Adrenal gland (tissue), 12 donors: ENCODE measurements around the gene BCHE. TPM values are rescaled to one million over a fixed set of nuclear protein-coding genes. Genes with fewer than 3 reads are reported as not detected.

Experiments
- DNase-seq, 7 donors: peaks; one replicate each; pipeline ENCODE4 v3.0.0-alpha.2; 2019 to 2020
- H3K27ac ChIP-seq, 5 donors: fragments of 200-600 bp; sonication (generic) in 4 of 5; 1 replicate in 3 of 5; 2 replicates in 2 of 5; pipeline versions ENCODE4 v1.5.1 to v1.8.0; 2016 to 2020; ENCODE audit warnings: mild to moderate bottlenecking in 1 of 5
- H3K27me3 ChIP-seq: fragments of 200-600 bp; 2 replicates; pipeline ENCODE4 v1.8.0; 2021
- H3K36me3 ChIP-seq, 2 donors: fragments of 200-600 bp; replicated peaks in 1 of 2; 1 replicate in 1 of 2; 2 replicates in 1 of 2; pipeline versions ENCODE4 v1.5.1 to v1.8.0; 2018 to 2022
- H3K4me1 ChIP-seq, 2 donors: fragments of 200-600 bp; replicated peaks in 1 of 2; 1 replicate in 1 of 2; 2 replicates in 1 of 2; pipeline versions ENCODE4 v1.5.1 to v1.8.0; 2018 to 2021
- H3K4me3 ChIP-seq, 4 donors: fragments of 200-600 bp; sonication (generic) in 3 of 4; one replicate each; pipeline ENCODE4 v1.5.1; 2016 to 2018
- H3K9me3 ChIP-seq, 3 donors: fragments of 200-600 bp; sonication (generic) in 1 of 3; replicated peaks in 1 of 3; 1 replicate in 2 of 3; 2 replicates in 1 of 3; pipeline versions ENCODE4 v1.5.1 to v1.8.0; 2016 to 2021
- POLR2A ChIP-seq, 2 donors: fragments of 450-650 bp; IDR thresholded peaks; one replicate each; pipeline ENCODE4 v1.6.1; 2017; ENCODE audit warnings: antibody characterized with exemption in 2 of 2, mild to moderate bottlenecking in 2 of 2, moderate library complexity in 1 of 2
- WGBS, 4 donors: extraction: QIAGEN DNeasy Blood & Tissue Kit in 2 of 4; methylation state at CpG; one replicate each; pipeline versions ENCODE4 v1.1.5 to v1.1.7; 2013 to 2017; 5-methylcytosine and 5-hydroxymethylcytosine counted together
- intact Hi-C, 2 donors: fragments of 100-400 bp; cut with DNase I; formaldehyde crosslinking; loops; one replicate each; pipeline versions ENCODE4 v1.14.1 to v1.15.0; 2022 to 2023
- polyA plus RNA-seq, 3 donors: library from polyadenylated mRNA; stranded (reverse); fragments of 200-250 nt in 2 of 3; fragments of 350-450 nt in 1 of 3; fragmentation: Illumina TruSeq in 1 of 3; extraction: RNeasy Lipid Tissue Mini Kit (QIAGEN cat#74804) in 1 of 3; gene quantifications; one replicate each; pipeline ENCODE4 v1.2.3, GENCODE V29; 2013 to 2014
- total RNA-seq, 9 donors: library from RNA; depleted of rRNA in 4 of 9; stranded (reverse); fragments of >200 nt in 4 of 9; fragments of 120-200 nt in 1 of 9; fragmentation: NEBNext Ultra II Directional in 1 of 9; extraction: Animal tissue kit (Norgen Biotek cat#: 25700) in 1 of 9; gene quantifications; one replicate each; pipeline versions ENCODE4 v1.1.0 to v1.2.4, GENCODE V29; 2013 to 2023
- TF ChIP-seq, protein P1 (sequence below), 6 experiments: fragments of 450-650 bp in 4 of 6; fragments of 200-600 bp in 2 of 6; sonication (generic) in 1 of 6; IDR thresholded peaks; 1 replicate in 5 of 6; 2 replicates in 1 of 6; pipeline versions ENCODE4 v1.5.1 to v1.8.0; 2016 to 2021; ENCODE audit warnings: antibody characterized with exemption in 6 of 6, mild to moderate bottlenecking in 2 of 6, moderate library complexity in 1 of 6
- donor health status: healthy with polysubstance abuse.
- donor health status: Bipolar disorder and iron deficiency.
- donor health status: DM: yes; HTN: yes; CAD: no.
- donor health status: DM: no; HTN: no; CAD: no.
- donor health status: DM: no; HTN: no; CAD: no.
- donor health status: DM: yes; HTN: yes; CAD: no.

Gene BCHE
- total and polyA plus RNA-seq, 12 donors = 1.0 to 108 (median 5.1) TPM

- Histone ChIP-seq H3K27ac (no peak overlapping the region), H3K4me3 (no peak overlapping the region), H3K4me1 (peaks cover 0 to 4% of the 10 kb centered on the region in 2 donors), H3K27me3 (no peaks in the 10 kb centered on the region), H3K9me3 (no peaks in the 10 kb centered on the region), H3K36me3 (no peaks in the 10 kb centered on the region)
- no peak for DNase-seq
- intact Hi-C loops = no loop called here
- TF ChIP-seq POLR2A (IDR thresholded peaks at IDR 0.05) = no peak
- TF ChIP-seq, protein P1, sequence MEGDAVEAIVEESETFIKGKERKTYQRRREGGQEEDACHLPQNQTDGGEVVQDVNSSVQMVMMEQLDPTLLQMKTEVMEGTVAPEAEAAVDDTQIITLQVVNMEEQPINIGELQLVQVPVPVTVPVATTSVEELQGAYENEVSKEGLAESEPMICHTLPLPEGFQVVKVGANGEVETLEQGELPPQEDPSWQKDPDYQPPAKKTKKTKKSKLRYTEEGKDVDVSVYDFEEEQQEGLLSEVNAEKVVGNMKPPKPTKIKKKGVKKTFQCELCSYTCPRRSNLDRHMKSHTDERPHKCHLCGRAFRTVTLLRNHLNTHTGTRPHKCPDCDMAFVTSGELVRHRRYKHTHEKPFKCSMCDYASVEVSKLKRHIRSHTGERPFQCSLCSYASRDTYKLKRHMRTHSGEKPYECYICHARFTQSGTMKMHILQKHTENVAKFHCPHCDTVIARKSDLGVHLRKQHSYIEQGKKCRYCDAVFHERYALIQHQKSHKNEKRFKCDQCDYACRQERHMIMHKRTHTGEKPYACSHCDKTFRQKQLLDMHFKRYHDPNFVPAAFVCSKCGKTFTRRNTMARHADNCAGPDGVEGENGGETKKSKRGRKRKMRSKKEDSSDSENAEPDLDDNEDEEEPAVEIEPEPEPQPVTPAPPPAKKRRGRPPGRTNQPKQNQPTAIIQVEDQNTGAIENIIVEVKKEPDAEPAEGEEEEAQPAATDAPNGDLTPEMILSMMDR (IDR thresholded peaks at IDR 0.05) = no peak
Measured at GRCh38 chr3:165852711-165853110, 15.5 kb upstream of the BCHE start.

DNA sequence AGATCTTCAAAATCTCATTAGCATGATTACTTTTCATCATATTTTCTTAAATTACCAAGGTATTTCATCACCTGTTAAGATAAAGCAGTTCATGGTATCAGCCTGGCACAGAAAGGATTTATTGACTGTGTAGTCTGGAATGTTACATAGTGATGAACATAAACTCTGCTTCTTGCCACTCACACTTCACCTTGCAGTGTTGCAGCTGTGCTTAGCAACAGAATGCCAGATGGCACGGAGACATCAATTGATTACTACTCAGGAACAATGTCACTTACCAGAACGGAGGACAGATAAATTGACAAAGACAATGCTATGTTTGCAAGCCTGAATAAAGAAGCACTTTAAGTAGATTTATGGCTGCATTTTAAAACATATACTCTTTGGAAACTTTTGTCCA lies 15.0 kb upstream of the BCHE start:
- no peak overlapping the region for H3K27ac ChIP-seq
- H3K27me3 ChIP-seq = no peaks in the 10 kb centered on the region
- DNase-seq = no peak
- no peak overlapping the region for H3K4me3 ChIP-seq
- intact Hi-C loops = no loop called here
- WGBS, 4 donors = 28 to 47% (median 37%) methylated on average over 2 of the region's 2 CpGs
- H3K36me3 ChIP-seq = no peaks in the 10 kb centered on the region
- TF ChIP-seq, protein P1 (IDR thresholded peaks at IDR 0.05) = no peak
- no peak for TF ChIP-seq POLR2A (IDR thresholded peaks at IDR 0.05)
- H3K4me1 ChIP-seq = peaks cover 0 to 4% of the 10 kb centered on the region in 2 donors
- no peaks in the 10 kb centered on the region for H3K9me3 ChIP-seq

GRCh38 chr3:165846056-165846455 lies 8.8 kb upstream of the BCHE start:
- DNase-seq = no peak
- Histone ChIP-seq H3K36me3 (no peaks in the 10 kb centered on the region), H3K4me3 (no peak overlapping the region), H3K4me1 (no peaks in the 10 kb centered on the region), H3K27ac (no peak overlapping the region), H3K27me3 (no peaks in the 10 kb centered on the region), H3K9me3 (no peaks in the 10 kb centered on the region)
- intact Hi-C loops = no loop called here
- 79 to 81% (median 81%) methylated on average over 6 of the region's 6 CpGs for WGBS, 4 donors
- TF ChIP-seq, protein P1 (IDR thresholded peaks at IDR 0.05) = no peak
- no peak for TF ChIP-seq POLR2A (IDR thresholded peaks at IDR 0.05)

- TF ChIP-seq POLR2A (IDR thresholded peaks at IDR 0.05) = no peak
- TF ChIP-seq, protein P1 (IDR thresholded peaks at IDR 0.05) = no peak
- H3K4me3 ChIP-seq = no peak overlapping the region
- no peaks in the 10 kb centered on the region for H3K9me3 ChIP-seq
- H3K27me3 ChIP-seq = no peaks in the 10 kb centered on the region
- no peaks in the 10 kb centered on the region for H3K4me1 ChIP-seq
- DNase-seq = no peak
- 80 to 86% (median 82%) methylated on average over 9 of the region's 9 CpGs for WGBS, 4 donors
- no peaks in the 10 kb centered on the region for H3K36me3 ChIP-seq
- H3K27ac ChIP-seq = no peak overlapping the region
- intact Hi-C loops = no loop called here
Measured at GRCh38 chr3:165839296-165840076, 2.3 kb upstream of the BCHE start.
